GM18505 (cell line): ENCODE data around the gene IQSEC3.

Experiments
- ATAC-seq: cut with Tn5 transposase; IDR thresholded peaks from one replicate; pipeline ENCODE4 v1.9.1; 2021; ENCODE audit not compliant: unreplicated experiment
- POLR2A ChIP-seq: IDR thresholded peaks from 4 replicates; pipeline ENCODE4 v1.6.1; 2011; ENCODE audit warnings: borderline replicate concordance; ENCODE audit not compliant: insufficient read depth, insufficient read length; ENCODE audit errors: extremely low read depth

The IQSEC3 gene

DNA sequence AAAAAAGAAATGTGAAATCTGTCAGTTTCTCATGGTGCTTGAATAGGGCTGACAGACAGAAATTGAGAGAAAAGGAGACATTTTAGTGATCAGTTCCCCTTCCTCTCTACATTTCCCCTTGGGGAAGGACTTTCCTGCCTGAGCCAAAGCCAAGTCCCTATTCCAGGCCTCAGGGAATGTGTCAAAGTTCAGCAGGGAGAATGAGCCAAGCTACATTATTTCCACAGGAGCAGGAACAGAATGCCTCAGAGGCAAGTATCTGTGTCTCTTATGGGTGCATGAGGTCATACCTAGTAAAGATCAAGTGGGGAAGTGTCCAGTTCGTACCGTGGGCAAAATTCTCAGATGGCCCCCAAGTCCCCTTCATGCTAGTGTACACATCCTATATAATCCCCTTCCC, 68.6 kb downstream of the IQSEC3 start:
- no peak for TF ChIP-seq POLR2A
- no peak for ATAC-seq

DNA sequence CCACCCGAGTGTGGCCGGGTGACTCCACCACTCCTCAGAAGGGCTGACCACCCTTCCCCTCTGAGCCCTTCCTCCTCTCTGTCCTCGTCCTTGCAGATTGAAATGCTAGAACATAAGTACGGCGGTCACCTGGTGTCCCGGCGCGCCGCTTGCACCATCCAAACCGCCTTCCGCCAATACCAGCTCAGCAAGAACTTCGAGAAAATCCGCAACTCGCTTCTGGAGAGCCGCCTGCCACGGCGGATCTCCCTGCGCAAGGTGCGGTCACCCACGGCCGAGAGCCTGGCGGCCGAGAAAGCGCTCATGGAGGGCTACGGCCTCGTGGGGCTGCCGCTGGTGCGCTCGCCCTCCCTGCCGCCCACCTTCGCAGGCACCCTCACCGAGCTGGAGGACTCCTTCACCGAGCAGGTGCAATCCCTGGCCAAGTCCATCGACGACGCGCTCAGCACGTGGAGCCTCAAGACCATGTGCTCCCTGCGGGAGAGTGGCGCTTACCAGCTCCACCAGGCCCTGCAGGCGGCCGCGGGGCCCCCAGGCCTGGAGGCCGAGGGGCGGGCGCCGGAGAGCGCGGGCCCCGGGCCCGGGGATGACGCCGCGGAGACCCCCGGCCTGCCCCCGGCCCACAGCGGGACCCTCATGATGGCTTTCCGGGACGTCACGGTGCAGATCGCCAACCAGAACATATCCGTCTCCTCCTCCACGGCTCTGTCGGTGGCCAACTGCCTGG, 71.8 kb downstream of the IQSEC3 start:
- ATAC-seq = no peak

DNA sequence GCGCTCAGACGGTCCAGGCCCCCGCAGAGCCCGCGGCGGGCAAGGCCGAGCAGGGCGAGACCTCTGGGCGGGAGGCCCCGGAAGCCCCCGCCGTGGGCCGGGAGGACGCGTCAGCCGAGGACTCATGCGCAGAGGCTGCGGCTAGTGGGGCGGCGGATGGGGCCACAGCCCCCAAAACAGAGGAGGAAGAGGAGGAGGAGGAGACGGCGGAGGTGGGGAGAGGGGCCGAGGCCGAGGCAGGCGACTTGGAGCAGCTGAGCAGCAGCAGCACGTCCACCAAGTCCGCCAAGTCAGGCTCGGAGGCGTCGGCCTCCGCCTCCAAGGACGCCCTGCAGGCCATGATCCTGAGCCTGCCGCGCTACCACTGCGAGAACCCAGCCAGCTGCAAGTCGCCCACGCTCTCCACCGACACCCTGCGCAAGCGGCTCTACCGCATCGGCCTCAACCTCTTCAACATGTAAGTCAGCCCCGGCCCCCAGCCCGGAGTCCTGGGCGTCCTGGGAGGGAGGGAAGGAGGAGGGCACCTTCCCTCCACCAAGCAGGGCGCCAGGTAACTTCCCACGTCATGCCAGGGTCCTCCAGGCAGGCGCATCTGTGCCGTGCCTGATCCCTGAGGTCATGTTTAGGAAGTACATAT, 72.4 kb downstream of the IQSEC3 start:
- no peak for ATAC-seq
- no peak for TF ChIP-seq POLR2A

More for the DNA sequence above, 71.8 kb downstream of the IQSEC3 start:
- no peak for TF ChIP-seq POLR2A

DNA sequence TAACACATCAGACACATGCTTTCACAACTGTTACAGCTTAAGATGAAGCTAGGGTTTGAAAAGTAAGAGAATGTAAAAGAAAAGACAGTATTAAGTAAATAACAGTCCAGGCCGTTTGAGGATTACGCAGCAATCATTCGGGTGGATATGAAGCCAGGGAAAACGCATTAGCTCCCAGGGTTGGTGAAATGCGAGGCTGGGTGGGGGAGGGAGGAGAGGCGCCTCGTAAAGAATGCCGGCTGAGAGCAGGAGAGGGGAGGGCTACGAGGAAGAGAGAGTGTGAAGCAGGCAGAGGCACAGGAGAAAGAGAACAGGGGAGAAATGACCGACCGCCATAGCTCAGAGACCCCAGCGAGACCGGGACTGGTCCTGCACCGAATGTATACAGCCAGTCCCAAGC, 73.0 kb downstream of the IQSEC3 start:
- ATAC-seq = no peak
- TF ChIP-seq POLR2A = no peak

DNA sequence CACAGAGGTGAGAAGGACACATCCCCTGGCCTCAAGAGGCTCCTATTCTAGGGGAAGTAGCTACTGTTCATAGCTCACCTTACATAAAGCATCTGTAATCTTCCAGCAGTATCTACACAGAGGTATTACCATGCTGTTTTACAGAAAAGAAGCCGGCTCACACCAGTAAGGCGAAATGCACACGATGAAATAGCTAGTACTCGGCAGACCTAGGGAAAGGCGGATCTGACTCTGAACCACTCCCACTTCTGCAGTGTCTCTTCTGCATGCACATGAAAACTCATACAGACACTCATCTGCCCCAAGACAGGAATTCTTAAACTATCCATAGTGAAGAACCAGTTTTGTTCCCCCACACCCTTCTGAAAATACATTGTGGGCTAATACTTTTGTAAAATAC, 73.6 kb downstream of the IQSEC3 start:
- no peak for TF ChIP-seq POLR2A
- no peak for ATAC-seq

DNA sequence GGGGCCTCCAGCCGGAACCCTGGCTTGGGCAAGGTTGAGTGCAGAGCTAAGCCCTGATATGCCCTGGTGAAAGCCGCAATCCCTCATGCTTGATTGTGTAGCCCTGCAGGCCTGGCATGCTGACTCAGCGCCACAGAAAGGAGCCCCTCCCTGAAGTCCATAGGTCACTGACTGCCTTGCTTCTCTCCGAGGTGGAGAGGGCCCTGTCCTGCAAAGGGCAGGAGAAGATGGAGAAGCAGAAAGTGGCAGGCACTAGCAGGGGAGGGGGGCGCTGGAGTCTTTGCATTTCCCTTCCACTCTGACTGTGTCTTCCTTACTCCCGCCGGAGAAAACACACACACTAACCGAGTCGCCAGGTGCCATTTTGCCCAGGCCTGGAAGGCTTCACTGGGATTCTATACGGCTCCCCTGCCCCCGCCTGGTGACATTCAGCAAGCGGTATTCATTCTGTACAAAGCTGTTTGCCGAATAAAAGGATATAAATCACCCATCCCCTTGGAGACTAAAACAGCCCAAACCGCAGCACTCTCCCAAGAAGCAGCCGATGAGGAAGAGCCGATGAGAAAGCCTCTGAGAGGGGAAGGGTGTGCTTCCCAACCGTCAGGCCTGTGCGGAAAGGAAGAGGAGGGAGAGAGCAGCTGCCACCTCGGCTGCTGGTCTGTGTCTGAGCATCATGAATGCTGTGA, 77.5 kb downstream of the IQSEC3 start:
- no peak for TF ChIP-seq POLR2A
- no peak for ATAC-seq

DNA sequence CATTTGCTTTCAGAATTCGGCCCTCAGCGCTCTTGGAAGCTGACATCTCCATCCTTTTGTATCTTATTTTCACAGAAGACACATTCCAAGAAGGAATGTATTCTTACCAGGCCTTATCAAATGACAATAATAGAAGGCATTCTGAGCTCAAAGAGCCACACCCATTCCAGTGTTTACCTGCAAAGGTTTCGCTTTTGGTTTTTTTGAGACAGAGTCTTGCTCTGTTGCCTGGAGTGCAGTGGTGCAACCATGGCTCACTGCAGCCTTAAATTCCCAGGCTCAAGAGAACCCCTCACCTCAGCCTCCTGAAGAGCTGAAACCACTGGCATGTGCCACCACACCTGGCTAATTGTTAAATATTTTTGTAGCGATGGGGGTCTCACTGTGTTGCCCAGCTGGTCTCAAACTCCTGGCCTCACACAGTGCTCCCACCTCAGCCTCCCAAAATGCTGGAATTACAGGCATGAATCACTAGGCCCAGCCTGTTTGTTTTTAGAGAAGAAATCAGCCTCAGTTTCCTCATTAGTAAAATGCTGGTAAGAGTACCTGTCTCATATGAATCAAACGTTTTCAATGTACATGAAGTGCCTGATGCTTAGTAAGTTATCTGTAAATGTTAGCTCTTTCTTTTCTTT, 78.2 kb downstream of the IQSEC3 start:
- TF ChIP-seq POLR2A = no peak
- no peak for ATAC-seq

DNA sequence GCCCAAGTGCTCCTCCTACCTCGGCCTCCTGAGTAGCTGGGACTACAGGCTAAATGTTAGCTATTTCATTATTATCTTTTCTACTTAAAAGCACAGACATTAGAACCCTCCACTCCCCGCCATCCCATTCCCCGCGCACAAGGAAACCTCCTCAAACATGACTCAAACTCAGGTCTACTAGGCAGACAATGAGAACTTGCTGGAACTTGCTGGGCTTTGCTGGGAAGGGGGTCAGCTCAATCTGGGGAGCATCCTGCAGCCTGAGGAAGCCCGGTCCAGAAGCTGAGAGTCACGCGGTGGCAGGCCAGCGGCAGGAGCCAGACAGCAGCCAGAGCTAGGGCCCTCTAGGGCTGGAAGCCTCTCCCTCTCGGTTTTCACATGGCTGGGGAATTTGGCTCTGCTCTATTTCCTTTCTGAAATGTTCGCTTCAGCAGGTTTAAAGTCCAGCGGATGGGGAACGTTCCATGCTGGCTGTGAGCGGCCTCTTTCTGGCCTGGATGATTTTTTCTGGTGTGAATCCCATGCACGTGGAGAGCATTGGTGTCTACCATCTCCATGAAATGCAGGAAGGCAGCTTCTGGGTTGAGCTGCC, 78.9 kb downstream of the IQSEC3 start:
- no peak for ATAC-seq
- no peak for TF ChIP-seq POLR2A

DNA sequence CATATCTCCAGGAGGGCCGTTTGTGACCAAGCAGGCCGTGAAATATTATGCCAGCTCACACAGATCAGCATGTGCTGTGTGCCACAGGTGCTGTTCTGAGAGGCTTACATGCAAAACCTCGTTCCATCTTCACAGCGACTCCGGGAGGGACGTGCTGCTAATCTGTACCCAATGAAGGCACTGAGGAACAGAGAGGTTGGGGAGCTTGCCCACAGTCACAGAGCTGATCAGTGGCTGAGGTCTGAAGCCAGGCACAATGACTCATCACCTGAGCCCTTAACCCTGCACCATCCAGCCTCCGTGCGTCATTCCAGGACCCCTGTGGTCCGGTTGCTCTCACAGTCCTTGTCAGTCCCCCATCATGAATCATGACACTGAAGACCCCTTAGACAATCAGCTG, 80.7 kb downstream of the IQSEC3 start:
- no peak for TF ChIP-seq POLR2A
- no peak for ATAC-seq

DNA sequence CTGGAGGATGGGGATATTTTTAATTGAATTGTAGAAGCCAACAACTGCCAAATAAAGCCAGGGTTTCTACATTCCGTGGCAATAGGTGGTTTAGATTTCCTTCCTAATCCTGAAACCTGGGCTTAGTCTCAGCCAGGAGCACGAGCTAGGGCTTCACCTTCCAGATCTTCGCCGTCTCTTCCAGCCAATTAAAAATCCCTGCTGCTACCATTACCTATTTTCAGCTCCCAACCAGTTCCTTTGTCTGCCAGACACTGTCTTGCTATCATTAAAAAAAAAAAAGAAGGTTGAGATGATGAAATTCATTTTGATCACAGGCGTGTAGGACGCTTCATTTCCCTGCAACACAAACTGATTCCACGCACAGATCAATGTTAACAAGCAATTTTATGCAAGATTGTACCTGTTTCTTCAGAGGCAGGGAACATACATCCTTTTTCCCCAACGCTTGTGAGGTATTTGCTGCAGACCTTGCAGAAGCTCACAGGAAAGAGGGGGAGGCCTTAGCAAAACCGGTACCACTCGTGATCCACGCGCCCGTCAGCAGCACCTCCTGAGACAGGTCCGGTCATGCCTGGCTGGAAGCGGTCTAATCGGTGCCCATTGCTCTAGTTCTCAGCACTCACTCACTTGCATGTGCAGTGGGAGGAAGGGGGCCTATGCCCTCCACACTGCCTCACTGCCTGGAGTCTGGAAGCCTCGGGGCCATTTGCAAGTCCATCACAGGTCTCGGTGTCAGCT, 82.3 kb downstream of the IQSEC3 start:
- TF ChIP-seq POLR2A = no peak
- ATAC-seq = no peak

DNA sequence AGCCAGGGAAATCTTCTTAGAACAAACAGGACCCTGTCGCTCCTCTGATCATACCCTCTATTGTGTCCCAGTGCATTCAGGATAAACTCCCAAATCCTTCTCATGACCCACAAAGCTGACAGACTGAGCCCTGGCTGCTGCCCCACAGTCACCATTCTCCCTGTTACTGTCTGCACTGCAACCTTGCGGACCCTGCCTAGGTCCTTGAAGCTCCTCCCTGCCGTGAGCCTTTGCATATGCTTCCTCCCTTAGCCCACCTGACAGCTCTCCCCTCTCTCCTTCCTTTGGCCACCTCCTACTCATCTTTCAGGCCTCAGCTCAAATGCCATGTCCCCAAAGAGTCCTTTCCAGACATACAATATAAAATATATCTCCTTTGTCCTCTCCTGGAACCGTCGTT, 85.0 kb downstream of the IQSEC3 start:
- ATAC-seq = no peak
- TF ChIP-seq POLR2A = no peak

DNA sequence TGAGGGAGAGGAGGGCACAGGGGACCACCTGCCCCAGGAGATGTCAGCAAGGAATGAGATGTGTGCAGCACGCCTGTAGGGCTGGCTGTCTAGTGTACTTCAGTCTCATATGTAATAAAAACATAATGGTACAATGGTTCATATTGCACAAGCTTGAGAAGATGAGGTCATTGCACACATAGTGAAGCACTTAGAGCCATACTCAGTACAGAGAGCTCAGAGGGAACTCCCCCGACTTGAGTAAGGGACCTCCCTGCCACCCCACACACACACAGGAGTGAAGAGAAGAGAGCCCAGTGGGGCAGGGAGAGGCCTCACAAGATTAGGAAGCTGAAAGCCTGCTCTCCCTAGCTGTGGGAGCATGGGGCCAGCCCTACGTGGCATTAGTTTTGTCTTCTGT, 85.9 kb downstream of the IQSEC3 start:
- no peak for TF ChIP-seq POLR2A
- ATAC-seq = no peak
